SKM-1 treated with dmso at 0.1 percent for 144 hours (cell line): ENCODE results near the gene ADGRG3.

ENCODE experiments used
- DNase-seq: peaks from one replicate; lab custom pipeline; 2025; ENCODE audit not compliant: unreplicated experiment; lab: John Stamatoyannopoulos, UW

The ADGRG3 gene

GRCh38 chr16:57734925-57735754 lies 67.0 kb downstream of the ADGRG3 start:
- peak; percentile 100 for DNase-seq

DNA sequence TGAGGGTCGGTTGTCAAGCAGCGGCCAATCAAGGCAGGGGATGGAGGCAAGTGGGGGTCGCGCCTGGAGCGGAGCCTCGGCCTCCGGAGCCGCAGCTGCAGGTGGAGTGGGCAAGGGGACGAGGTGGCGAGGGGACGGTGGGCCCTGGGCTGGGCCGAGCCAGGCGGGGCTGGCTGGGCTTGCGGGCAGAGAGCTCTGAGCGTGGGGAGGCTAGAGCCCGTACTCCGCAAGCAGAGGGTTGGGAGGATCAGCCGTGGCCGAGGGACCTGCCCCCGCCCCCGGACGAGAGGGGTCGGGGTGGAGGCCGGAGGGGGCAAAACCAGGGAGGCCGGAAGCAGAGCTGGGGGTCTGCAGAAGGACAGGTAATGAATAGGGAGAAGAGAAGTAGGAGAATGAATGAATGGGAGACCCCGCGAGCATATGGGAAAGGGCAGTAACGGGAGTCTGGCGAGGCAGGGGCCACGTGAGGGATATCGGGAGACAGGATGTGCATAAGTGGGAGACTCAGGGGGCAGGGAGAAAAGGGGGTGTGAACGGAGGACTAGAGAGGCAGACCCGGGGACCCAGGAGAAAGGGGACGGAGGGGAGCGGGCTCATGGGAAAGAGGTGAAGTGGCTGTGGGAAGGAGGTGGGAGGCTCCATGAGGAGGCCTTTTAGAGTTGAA lies 67.8 kb downstream of the ADGRG3 start, which contains the start of gene KATNB1:
Gene KATNB1 (plus strand): TSS at position 16 of the 664 bp plus-strand sequence. CDS start 1,474 bp downstream, outside the sequence.
- DNase-seq, result no peak

GRCh38 chr16:57736419-57737351 lies 68.6 kb downstream of the ADGRG3 start:
- no peak for DNase-seq

GRCh38 chr16:57738844-57739243 lies 70.7 kb downstream of the ADGRG3 start:
- no peak for DNase-seq
